NT2/D1 (cell line): ENCODE results near the gene TPCN2.

Source experiments
- DNase-seq: peaks from one replicate; pipeline ENCODE4 v3.0.0-alpha.2; 2011; ENCODE audit warnings: low read depth, low spot score
- H3K27me3 ChIP-seq: 2 replicates; pipeline ENCODE4 v1.6.0; 2011; ENCODE audit warnings: mild to moderate bottlenecking; ENCODE audit not compliant: insufficient read length, insufficient read depth
- H3K36me3 ChIP-seq: 2 replicates; pipeline ENCODE4 v1.6.1; 2011; ENCODE audit warnings: mild to moderate bottlenecking, low read length, mixed read lengths; ENCODE audit not compliant: insufficient read depth, insufficient read length
- H3K4me1 ChIP-seq: 2 replicates; pipeline ENCODE4 v1.5.1; 2011; ENCODE audit not compliant: insufficient read depth, insufficient read length
- H3K4me3 ChIP-seq: 2 replicates; pipeline ENCODE4 v1.5.1; 2011; ENCODE audit warnings: low read depth; ENCODE audit not compliant: insufficient read length
- H3K9ac ChIP-seq: 2 replicates; pipeline ENCODE4 v1.6.0; 2011; ENCODE audit warnings: low read depth; ENCODE audit not compliant: insufficient read length
- H3K9me3 ChIP-seq: 2 replicates; pipeline ENCODE4 v1.5.1; 2011; ENCODE audit warnings: mild to moderate bottlenecking, low read length; ENCODE audit not compliant: insufficient read depth
- SUZ12 ChIP-seq: IDR thresholded peaks from 2 replicates; pipeline ENCODE4 v1.6.1; 2011; ENCODE audit not compliant: insufficient read length, insufficient read depth; ENCODE audit errors: extremely low read depth
- YY1 ChIP-seq: IDR thresholded peaks from 2 replicates; pipeline ENCODE4 v1.6.1; 2011; ENCODE audit not compliant: insufficient read length, insufficient read depth
- ZNF274 ChIP-seq: IDR thresholded peaks from 2 replicates; pipeline ENCODE4 v1.6.1; 2011; ENCODE audit warnings: mild to moderate bottlenecking, low read depth, low read length

Gene TPCN2

GRCh38 chr11:69158301-69159149 lies 109.8 kb downstream of the TPCN2 start:
- no peak for TF ChIP-seq YY1
- TF ChIP-seq ZNF274, result no peak
- no peak for TF ChIP-seq SUZ12
- Histone ChIP-seq H3K27me3 (no peaks in the 10 kb centered on the region), H3K4me3 (no peak overlapping the region)

GRCh38 chr11:69159150-69159852 lies 110.6 kb downstream of the TPCN2 start:
- H3K9me3 ChIP-seq, result peaks cover 18% of the 10 kb centered on the region
- H3K36me3 ChIP-seq, result no peaks in the 10 kb centered on the region
- DNase-seq, result no peak
- TF ChIP-seq SUZ12 (no peak), ZNF274 (no peak), YY1 (no peak)
- no peaks in the 10 kb centered on the region for H3K27me3 ChIP-seq
- no peak overlapping the region for H3K4me3 ChIP-seq
- peaks cover 3% of the 10 kb centered on the region for H3K4me1 ChIP-seq
- H3K9ac ChIP-seq, result no peak overlapping the region

More at GRCh38 chr11:69158301-69159149, 109.8 kb downstream of the TPCN2 start:
- peaks cover 10% of the 10 kb centered on the region for H3K9me3 ChIP-seq
- no peak for DNase-seq
- H3K36me3 ChIP-seq, result no peaks in the 10 kb centered on the region
- H3K4me1 ChIP-seq, result peaks cover 3% of the 10 kb centered on the region
- no peak overlapping the region for H3K9ac ChIP-seq

DNA sequence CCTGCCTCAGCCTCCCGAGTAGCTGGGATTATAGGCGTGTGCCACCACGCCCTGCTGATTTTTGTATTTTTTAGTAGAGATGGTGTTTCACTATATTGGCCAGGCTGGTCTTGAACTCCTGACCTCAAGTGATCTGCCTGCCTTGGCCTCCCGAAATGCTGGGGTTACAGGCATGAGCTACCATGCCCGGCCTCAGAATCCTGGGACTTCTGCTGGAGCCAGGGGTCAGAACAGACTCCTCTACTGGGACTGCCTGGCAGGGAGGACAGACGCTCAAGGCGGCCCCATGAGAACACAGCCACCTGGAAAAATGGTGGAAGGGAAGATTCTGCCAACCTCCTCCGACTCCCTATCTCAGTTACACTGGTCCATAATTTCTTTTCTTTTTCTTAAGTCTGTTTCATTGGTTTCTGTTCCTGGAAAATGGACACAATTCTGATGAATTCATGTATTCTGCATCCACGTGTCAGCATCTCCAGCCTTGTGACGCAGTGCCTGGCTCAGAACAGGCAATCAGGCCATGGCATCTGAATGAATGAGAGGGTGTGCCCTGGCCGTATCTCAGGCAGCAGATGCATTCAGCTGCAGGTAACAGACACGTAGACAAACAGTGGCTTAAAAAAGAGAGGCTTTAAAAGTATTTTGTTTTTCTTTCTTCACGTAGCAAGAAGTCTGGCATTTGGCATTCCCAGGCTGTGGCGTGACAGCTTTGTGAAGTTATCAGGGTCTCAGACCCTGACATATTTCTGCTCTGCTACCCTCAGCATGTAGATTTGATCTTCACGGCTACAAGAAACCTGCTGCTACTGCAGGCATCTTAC lies 111.8 kb downstream of the TPCN2 start:
- no peak overlapping the region for H3K9ac ChIP-seq
- no peak for DNase-seq
- peaks cover 22% of the 10 kb centered on the region for H3K9me3 ChIP-seq
- H3K36me3 ChIP-seq, result no peaks in the 10 kb centered on the region
- no peaks in the 10 kb centered on the region for H3K27me3 ChIP-seq
- H3K4me1 ChIP-seq, result peaks cover 3% of the 10 kb centered on the region
- H3K4me3 ChIP-seq, result no peak overlapping the region
- no peak for TF ChIP-seq ZNF274

DNA sequence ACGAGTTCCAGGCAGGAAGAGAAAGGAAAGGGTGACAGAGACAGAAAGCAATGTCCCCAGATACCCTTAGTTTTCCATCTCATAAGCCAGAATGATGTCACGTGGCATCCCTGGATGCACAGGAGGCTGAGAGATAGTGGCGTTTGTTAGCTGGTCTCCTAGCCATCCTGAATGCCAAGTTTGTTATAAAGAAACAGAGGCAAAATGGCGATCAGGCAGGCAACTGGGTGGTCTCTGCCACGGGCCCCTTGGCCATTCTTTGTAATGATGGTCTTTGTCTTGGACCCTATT lies 112.3 kb downstream of the TPCN2 start:
- TF ChIP-seq ZNF274 (no peak), SUZ12 (no peak), YY1 (no peak)
- DNase-seq, result no peak
- Histone ChIP-seq H3K9me3 (peaks cover 22% of the 10 kb centered on the region), H3K4me1 (peaks cover 5% of the 10 kb centered on the region), H3K27me3 (no peaks in the 10 kb centered on the region), H3K36me3 (no peaks in the 10 kb centered on the region), H3K9ac (no peak overlapping the region), H3K4me3 (no peak overlapping the region)

DNA sequence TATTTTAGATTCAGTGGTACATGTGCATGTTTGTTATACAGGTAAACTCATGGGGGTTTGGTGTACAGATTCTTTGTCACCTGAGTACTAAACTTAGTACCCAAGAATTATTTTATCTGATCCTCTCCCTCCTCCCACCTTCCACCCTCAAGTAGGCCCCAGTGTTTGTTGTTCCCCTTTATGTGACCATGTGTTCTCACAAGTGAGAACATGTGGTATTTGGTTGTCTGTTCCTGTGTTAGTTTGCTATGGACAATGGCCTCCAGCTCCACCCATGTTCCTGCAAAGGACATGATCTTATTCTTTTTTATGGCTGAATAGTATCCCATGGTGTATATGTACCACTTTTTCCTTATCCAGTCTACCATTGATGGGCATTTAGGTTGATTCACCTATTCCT lies 113.8 kb downstream of the TPCN2 start:
- Histone ChIP-seq H3K9me3 (peaks cover 22% of the 10 kb centered on the region), H3K9ac (no peak overlapping the region), H3K36me3 (no peaks in the 10 kb centered on the region), H3K27me3 (no peaks in the 10 kb centered on the region), H3K4me3 (no peak overlapping the region), H3K4me1 (peaks cover 10% of the 10 kb centered on the region)
- DNase-seq, result no peak
- TF ChIP-seq YY1, result no peak
- TF ChIP-seq SUZ12, result no peak
- TF ChIP-seq ZNF274, result no peak

GRCh38 chr11:69163842-69164241 lies 115.1 kb downstream of the TPCN2 start:
- H3K4me3 ChIP-seq, result no peak overlapping the region
- H3K36me3 ChIP-seq, result no peaks in the 10 kb centered on the region
- no peak for DNase-seq
- TF ChIP-seq ZNF274 (no peak), SUZ12 (no peak), YY1 (no peak)
- peaks cover 22% of the 10 kb centered on the region for H3K9me3 ChIP-seq
- no peaks in the 10 kb centered on the region for H3K27me3 ChIP-seq
- H3K9ac ChIP-seq, result no peak overlapping the region
- H3K4me1 ChIP-seq, result peaks cover 8% of the 10 kb centered on the region

- no peak for DNase-seq
- no peak for TF ChIP-seq ZNF274
- TF ChIP-seq SUZ12, result no peak
- no peak for TF ChIP-seq YY1
- Histone ChIP-seq H3K27me3 (no peaks in the 10 kb centered on the region), H3K4me3 (no peak overlapping the region), H3K4me1 (peaks cover 8% of the 10 kb centered on the region), H3K9me3 (peaks cover 30% of the 10 kb centered on the region), H3K36me3 (no peaks in the 10 kb centered on the region), H3K9ac (no peak overlapping the region)
Observed at GRCh38 chr11:69164824-69165223, 116.1 kb downstream of the TPCN2 start.
